Endothelial cell of umbilical vein (primary cell): ENCODE results near the gene RNF151. TPM values are rescaled to one million over a fixed set of nuclear protein-coding genes. Genes with fewer than 3 reads are reported as not detected.
A peak's percentile ranks its signal among the peaks of the same experiment; 100 is the strongest.
"Not testable (repeated sequence)": the region's sequence is repeated elsewhere in the genome, so short reads cannot be mapped to it uniquely, and the experiment has no call there.

ENCODE experiments used
- BruUV-seq: library from RNA; stranded (reverse); fragments of 400-500 nt; replicated peaks from 2 replicates; lab custom pipeline; 2021; lab: Mats Ljungman, UMichigan
- CTCF ChIA-PET: fragments of 300-600, 350-600 bp; sonication (Branson Sonifier 250); formaldehyde crosslinking; loops from one replicate; lab custom pipeline; 2021; ENCODE audit warnings: antibody characterized with exemption, inconsistent platforms; lab: Charles Lee
- POLR2A ChIA-PET: fragments of 300-600, 350-600 bp; sonication (Branson Sonifier 250); formaldehyde crosslinking; loops from one replicate; lab custom pipeline; 2021; ENCODE audit warnings: antibody characterized with exemption, inconsistent platforms; lab: Charles Lee
- DNase-seq: peaks from one replicate; pipeline ENCODE4 v3.0.0-alpha.2; 2011; ENCODE audit warnings: low read depth, low spot score
- FAIRE-seq: peaks from 2 replicates; lab custom pipeline; 2011; peaks lifted over from hg19 to GRCh38; lab: Jason Lieb, UNC
- H2AFZ ChIP-seq: 2 replicates; pipeline ENCODE4 v1.6.0; 2012; ENCODE audit warnings: low read depth, low read length, control low read depth, inconsistent platforms
- H3K27ac ChIP-seq: 2 replicates; pipeline ENCODE4 v1.5.1; 2011; ENCODE audit warnings: low read depth, mild to moderate bottlenecking, control low read depth, low read length, moderate library complexity; ENCODE audit not compliant: insufficient read depth
- H3K27me3 ChIP-seq, 2 experiments: 2 replicates each; pipeline versions ENCODE4 v1.6.0 to v1.6.1; 2011; ENCODE audit warnings: low read length in 2 of 2, mixed read lengths in 1 of 2; ENCODE audit not compliant: control insufficient read depth in 2 of 2, insufficient read depth in 2 of 2
- H3K36me3 ChIP-seq, 2 experiments: 2 replicates in 1 of 2; 3 replicates in 1 of 2; pipeline ENCODE4 v1.5.1; 2011; ENCODE audit warnings: low read length in 2 of 2, mild to moderate bottlenecking in 1 of 2, moderate library complexity in 1 of 2; ENCODE audit not compliant: control insufficient read depth in 2 of 2, insufficient read depth in 2 of 2; ENCODE audit errors: extremely low read depth in 1 of 2
- H3K4me1 ChIP-seq: 3 replicates; pipeline ENCODE4 v1.5.1; 2011; ENCODE audit warnings: mild to moderate bottlenecking, low read length; ENCODE audit not compliant: control insufficient read depth, insufficient read depth; ENCODE audit errors: extremely low read depth
- H3K4me2 ChIP-seq: 2 replicates; pipeline ENCODE4 v1.6.1; 2011; ENCODE audit warnings: low read length, control low read depth, mixed read lengths; ENCODE audit not compliant: insufficient read depth
- H3K4me3 ChIP-seq, 3 experiments: fragments of 200-600 bp in 1 of 3; sonication (generic), shearing (Covaris generic) in 1 of 3; replicated peaks in 1 of 3; 2 replicates each; pipeline ENCODE4 v1.5.1; 2011 to 2016; ENCODE audit warnings: control low read depth in 3 of 3, low read length in 3 of 3, mild to moderate bottlenecking in 2 of 3, inconsistent platforms in 1 of 3, low read depth in 1 of 3, moderate library complexity in 1 of 3; ENCODE audit not compliant: insufficient read depth in 1 of 3
- H3K79me2 ChIP-seq: 2 replicates; pipeline ENCODE4 v1.6.0; 2012; ENCODE audit warnings: low read length, inconsistent platforms; ENCODE audit not compliant: control insufficient read depth, insufficient read depth
- H3K9ac ChIP-seq: replicated peaks from 2 replicates; pipeline ENCODE3; 2011; ENCODE audit warnings: low read length, control low read depth; ENCODE audit not compliant: insufficient read depth; ENCODE audit errors: extremely low read depth
- H3K9me1 ChIP-seq: replicated peaks from 3 replicates; pipeline ENCODE4 v1.6.0; 2011; ENCODE audit warnings: mild to moderate bottlenecking, low read length; ENCODE audit not compliant: control insufficient read depth, insufficient read depth; ENCODE audit errors: extremely low read depth
- H3K9me3 ChIP-seq: replicated peaks from 2 replicates; pipeline ENCODE4 v1.5.1; 2012; ENCODE audit warnings: low read length, inconsistent platforms; ENCODE audit not compliant: control insufficient read depth, insufficient read depth
- H4K20me1 ChIP-seq: replicated peaks from 2 replicates; pipeline ENCODE3; 2011; ENCODE audit warnings: mild to moderate bottlenecking, low read length; ENCODE audit not compliant: control insufficient read depth, insufficient read depth; ENCODE audit errors: extremely low read depth
- EZH2 ChIP-seq: IDR thresholded peaks from 2 replicates; pipeline ENCODE4 v1.6.1; 2012; ENCODE audit warnings: borderline replicate concordance, low read depth, mild to moderate bottlenecking, moderate library complexity, low read length, inconsistent platforms; ENCODE audit not compliant: severe bottlenecking
- FOS ChIP-seq: IDR thresholded peaks from 2 replicates; pipeline ENCODE4 v1.6.1; 2011; ENCODE audit warnings: mild to moderate bottlenecking, low read length, moderate library complexity, borderline replicate concordance; ENCODE audit not compliant: insufficient read depth
- GATA2 ChIP-seq: IDR thresholded peaks from 2 replicates; pipeline ENCODE4 v1.7.0; 2011; ENCODE audit warnings: low read depth, mild to moderate bottlenecking, moderate library complexity, mixed read lengths, low read length; ENCODE audit not compliant: insufficient read length, insufficient read depth
- JUN ChIP-seq: IDR thresholded peaks from 2 replicates; pipeline ENCODE4 v1.6.1; 2011; ENCODE audit warnings: borderline replicate concordance, low read depth; ENCODE audit not compliant: insufficient read length, insufficient read depth
- MAX ChIP-seq: IDR thresholded peaks from 2 replicates; pipeline ENCODE4 v1.6.1; 2011; ENCODE audit not compliant: insufficient read depth, insufficient read length
- MYC ChIP-seq: IDR thresholded peaks from one replicate; pipeline ENCODE4 v1.6.1; 2011; ENCODE audit warnings: mild to moderate bottlenecking, low read depth, low read length
- POLR2A ChIP-seq: IDR thresholded peaks from 2 replicates; pipeline ENCODE4 v1.6.1; 2012; ENCODE audit warnings: low read depth, mild to moderate bottlenecking, control low read depth, low read length
- POLR2AphosphoS5 ChIP-seq: IDR thresholded peaks from 2 replicates; pipeline ENCODE4 v1.6.1; 2012; ENCODE audit warnings: low read depth, mild to moderate bottlenecking, control low read depth, low read length, moderate library complexity; ENCODE audit not compliant: insufficient read depth
- dilution Hi-C: fragments of 300-500 bp; cut with MboI; formaldehyde crosslinking; loops from one replicate; pipeline ENCODE4 v1.15.0; 2019; ENCODE audit warnings: low sequenced_read_pairs; ENCODE audit not compliant: extremely low pct_ligation_motif_present
- intact Hi-C: fragments of 100-400 bp; cut with micrococcal nuclease; formaldehyde crosslinking; loops from one replicate; pipeline ENCODE4 v1.10.0; 2022
- polyA plus RNA-seq, 4 experiments: library from polyadenylated mRNA; depleted of rRNA in 3 of 4; stranded (reverse) in 3 of 4; unstranded in 1 of 4; fragments of >200 nt; gene quantifications; 2 replicates each; pipeline versions ENCODE4 v1.2.1 to v1.2.3, GENCODE V29; 2011 to 2012; ENCODE audit warnings: missing spikeins in 1 of 4
- total RNA-seq: library from RNA; stranded (reverse); gene quantifications from 2 replicates; pipeline ENCODE4 v1.2.3, GENCODE V29; 2021
- TF ChIP-seq, protein P1 (sequence below), 2 donors: IDR thresholded peaks; 1 replicate in 1 of 2; 2 replicates in 1 of 2; pipeline ENCODE4 v1.5.1; 2011; ENCODE audit warnings: low read length in 2 of 2, mild to moderate bottlenecking in 2 of 2, moderate library complexity in 2 of 2, control low read depth in 1 of 2, inconsistent platforms in 1 of 2, low read depth in 1 of 2; ENCODE audit not compliant: insufficient read depth in 1 of 2; ENCODE audit errors: extremely low read depth in 1 of 2

Gene RNF151
- total and polyA plus RNA-seq, 2 donors (not counting 3 experiments of a cell fraction or from before 2014, with no cell fraction given), result not detected

- peak; percentile 72 for DNase-seq
- Histone ChIP-seq H3K27ac (peak within 1 kb of the TSS; percentile 86), H3K36me3 (no peaks in the 10 kb centered on the region), H3K4me2 (peak within 1 kb of the TSS; percentile 92), H3K4me1 (peaks cover 41% of the 10 kb centered on the region), H3K9ac (peak within 1 kb of the TSS; percentile 93), H2AFZ (peak within 1 kb of the TSS; percentile 45), H3K27me3 (no peaks in the 10 kb centered on the region), H3K9me3 (no peaks in the 10 kb centered on the region), H3K79me2 (peaks cover 48% of the 10 kb centered on the region), H4K20me1 (no peaks in the 10 kb centered on the region), H3K4me3 (peak within 1 kb of the TSS; percentile 72 to 85 (median 76)), H3K9me1 (no peaks in the 10 kb centered on the region)
- ChIA-PET CTCF (interaction anchor here (2.7 kb wide), 1 partner anchor 131 kb away, joined by 28 read pairs; no protein-coding TSS in a partner anchor), POLR2A (no interaction called here)
- TSS peak; percentile 95 for BruUV-seq
- peak; percentile 92 for FAIRE-seq
- dilution Hi-C loops (no loop called here), intact Hi-C loops (loop anchor here (2.0 kb wide), 1 partner anchor 45 kb away; the partner anchor contains the start of gene RPS2)
- TF ChIP-seq POLR2A, result peak; percentile 94
- TF ChIP-seq POLR2AphosphoS5, result peak; percentile 96
- no peak for TF ChIP-seq GATA2
- TF ChIP-seq, protein P1, sequence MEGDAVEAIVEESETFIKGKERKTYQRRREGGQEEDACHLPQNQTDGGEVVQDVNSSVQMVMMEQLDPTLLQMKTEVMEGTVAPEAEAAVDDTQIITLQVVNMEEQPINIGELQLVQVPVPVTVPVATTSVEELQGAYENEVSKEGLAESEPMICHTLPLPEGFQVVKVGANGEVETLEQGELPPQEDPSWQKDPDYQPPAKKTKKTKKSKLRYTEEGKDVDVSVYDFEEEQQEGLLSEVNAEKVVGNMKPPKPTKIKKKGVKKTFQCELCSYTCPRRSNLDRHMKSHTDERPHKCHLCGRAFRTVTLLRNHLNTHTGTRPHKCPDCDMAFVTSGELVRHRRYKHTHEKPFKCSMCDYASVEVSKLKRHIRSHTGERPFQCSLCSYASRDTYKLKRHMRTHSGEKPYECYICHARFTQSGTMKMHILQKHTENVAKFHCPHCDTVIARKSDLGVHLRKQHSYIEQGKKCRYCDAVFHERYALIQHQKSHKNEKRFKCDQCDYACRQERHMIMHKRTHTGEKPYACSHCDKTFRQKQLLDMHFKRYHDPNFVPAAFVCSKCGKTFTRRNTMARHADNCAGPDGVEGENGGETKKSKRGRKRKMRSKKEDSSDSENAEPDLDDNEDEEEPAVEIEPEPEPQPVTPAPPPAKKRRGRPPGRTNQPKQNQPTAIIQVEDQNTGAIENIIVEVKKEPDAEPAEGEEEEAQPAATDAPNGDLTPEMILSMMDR (IDR thresholded peaks at IDR 0.05; ENCODE audit: extremely low read depth in 1 of 2, insufficient read depth in 1 of 2, low read depth in 1 of 2, low read length in 2 of 2), result no peak
- TF ChIP-seq MYC, result peak; percentile 86
- no peak for TF ChIP-seq JUN
- no peak for TF ChIP-seq FOS
- peak; percentile 89 for TF ChIP-seq MAX
- no peak for TF ChIP-seq EZH2
Observed at GRCh38 chr16:2009791-2010510, 43.3 kb downstream of the RNF151 start, which contains the start of gene ZNF598. TSS of gene ZNF598 (minus strand) at chr16:2009821.

- H2AFZ ChIP-seq, FAIRE-seq, H4K20me1 ChIP-seq, H3K27ac ChIP-seq, DNase-seq, H3K9me1 ChIP-seq, H3K9ac ChIP-seq, H3K36me3 ChIP-seq, H3K9me3 ChIP-seq, H3K4me3 ChIP-seq, H3K4me2 ChIP-seq, POLR2A ChIA-PET, intact Hi-C loops, dilution Hi-C loops, H3K27me3 ChIP-seq, BruUV-seq: not testable (repeated sequence)
- peaks cover 30% of the 10 kb centered on the region for H3K79me2 ChIP-seq
- H3K4me1 ChIP-seq, result peaks cover 26% of the 10 kb centered on the region
- CTCF ChIA-PET, result interaction anchor here (0.7 to 2.3 kb wide), 3 partner anchors 11 to 239 kb away, joined by 3 to 12 read pairs (median 7); partner anchors contain the start of genes ECI1 and FAHD1
Observed at GRCh38 chr16:2011726-2012125, 45.1 kb downstream of the RNF151 start.
